Cardiac fibroblast (primary cell): ENCODE data around the gene CENPC.
"Not testable (repeated sequence)": the region's sequence is repeated elsewhere in the genome, so short reads cannot be mapped to it uniquely, and the experiment has no call there.

Experiments used
- DNase-seq, 2 donors: peaks; one replicate each; pipeline versions ENCODE4 v3.0.0 to v3.0.0-alpha.2; 2010; ENCODE audit warnings: low read depth in 2 of 2
- H3K4me3 ChIP-seq, 2 donors: replicated peaks in 1 of 2; 1 replicate in 1 of 2; 2 replicates in 1 of 2; pipeline ENCODE4 v1.5.1; 2011; ENCODE audit warnings: low read depth in 2 of 2, low read length in 2 of 2, mild to moderate bottlenecking in 2 of 2, moderate library complexity in 1 of 2
- CTCF ChIP-seq: IDR thresholded peaks from one replicate; pipeline ENCODE4 v1.5.1; 2011; ENCODE audit warnings: low read depth, mild to moderate bottlenecking, low read length, inconsistent platforms

CENPC gene

GRCh38 chr4:67535280-67535840 lies 9.9 kb downstream of the CENPC start:
- no peak overlapping the region for H3K4me3 ChIP-seq
- TF ChIP-seq CTCF, result no peak
- no peak for DNase-seq

GRCh38 chr4:67533112-67533511 lies 12.2 kb downstream of the CENPC start:
- DNase-seq, result no peak
- TF ChIP-seq CTCF, result no peak
- no peak overlapping the region for H3K4me3 ChIP-seq

DNA sequence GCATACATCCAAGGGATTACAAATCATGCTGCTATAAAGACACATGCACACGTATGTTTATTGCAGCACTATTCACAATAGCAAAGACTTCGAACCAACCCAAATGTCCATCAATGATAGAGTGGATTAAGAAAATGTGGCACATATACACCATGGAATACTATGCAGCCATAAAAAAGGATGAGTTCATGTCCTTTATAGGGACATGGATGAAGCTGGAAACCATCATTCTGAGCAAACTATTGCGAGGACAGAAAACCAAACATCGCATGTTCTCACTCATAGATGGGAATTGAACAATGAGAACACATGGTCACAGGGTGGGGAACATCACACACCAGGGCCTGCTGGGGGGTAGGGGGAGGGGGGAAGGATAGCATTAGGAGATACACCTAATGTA lies 12.9 kb downstream of the CENPC start:
- DNase-seq, result peak; percentile 19 to 37
- H3K4me3 ChIP-seq, result not testable (repeated sequence)

- DNase-seq, result peak in 1 of 2 donors; percentile 5
- no peak overlapping the region for H3K4me3 ChIP-seq
- no peak for TF ChIP-seq CTCF
These were observed 13.8 kb downstream of the CENPC start for GRCh38 chr4:67531379-67531962.

DNA sequence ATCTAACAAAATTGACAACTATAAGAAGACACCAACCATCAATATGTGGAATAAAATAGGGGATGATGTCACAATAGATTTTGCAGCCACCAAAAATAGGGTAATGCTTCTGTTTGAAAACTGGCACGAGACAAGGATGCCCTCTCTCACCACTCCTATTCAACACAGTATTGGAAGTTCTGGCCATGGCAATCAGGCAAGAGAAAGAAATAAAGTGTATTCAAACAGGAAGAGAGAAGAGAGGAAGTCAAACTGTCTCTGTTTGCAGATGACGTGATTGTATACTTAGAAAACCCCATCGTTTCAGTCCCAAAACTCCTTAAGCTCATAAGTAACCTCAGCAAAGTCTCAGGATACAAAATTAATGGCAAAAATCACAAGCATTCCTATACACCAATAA lies 21.2 kb downstream of the CENPC start:
- H3K4me3 ChIP-seq, DNase-seq: not testable (repeated sequence)

DNA sequence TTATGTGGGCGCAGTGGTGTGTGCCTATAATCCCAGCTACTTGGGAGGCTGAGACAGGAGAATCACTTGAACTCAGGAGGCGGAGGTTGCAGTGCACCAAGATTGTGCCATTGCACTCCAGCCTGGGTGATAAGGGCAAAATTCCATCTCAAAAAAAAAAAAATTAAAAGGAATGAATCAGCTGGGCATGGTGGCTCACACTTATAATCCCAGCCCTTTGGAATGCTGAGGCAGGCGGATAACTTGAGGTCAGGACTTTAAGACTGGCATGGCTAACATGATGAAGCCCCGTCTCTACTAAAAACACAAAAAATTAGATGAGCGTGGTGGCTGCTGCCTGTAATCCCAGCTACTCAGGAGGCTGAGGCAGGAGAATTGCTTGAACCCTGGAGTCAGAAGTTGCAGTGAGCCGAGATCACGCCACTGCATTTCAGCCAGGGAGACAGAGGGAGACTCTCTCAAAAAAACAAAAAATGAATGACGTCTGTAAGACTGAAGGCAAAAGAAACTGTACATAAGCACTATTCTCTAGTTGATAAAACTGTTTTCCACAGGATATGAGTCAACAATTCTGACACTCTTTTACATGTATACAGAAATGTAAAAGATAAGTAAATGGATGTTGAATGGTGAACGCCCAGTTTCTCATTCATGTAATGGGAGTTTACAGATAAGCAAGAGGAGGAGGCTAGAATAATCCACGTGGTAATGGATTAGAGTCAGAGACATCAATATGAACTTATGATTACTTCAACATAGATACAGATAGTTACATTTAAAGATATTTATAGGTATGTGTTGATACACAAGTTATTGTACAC lies 22.2 kb downstream of the CENPC start:
- no peak overlapping the region for H3K4me3 ChIP-seq
- peak; percentile 63 to 86 for DNase-seq
- TF ChIP-seq CTCF, result no peak

DNA sequence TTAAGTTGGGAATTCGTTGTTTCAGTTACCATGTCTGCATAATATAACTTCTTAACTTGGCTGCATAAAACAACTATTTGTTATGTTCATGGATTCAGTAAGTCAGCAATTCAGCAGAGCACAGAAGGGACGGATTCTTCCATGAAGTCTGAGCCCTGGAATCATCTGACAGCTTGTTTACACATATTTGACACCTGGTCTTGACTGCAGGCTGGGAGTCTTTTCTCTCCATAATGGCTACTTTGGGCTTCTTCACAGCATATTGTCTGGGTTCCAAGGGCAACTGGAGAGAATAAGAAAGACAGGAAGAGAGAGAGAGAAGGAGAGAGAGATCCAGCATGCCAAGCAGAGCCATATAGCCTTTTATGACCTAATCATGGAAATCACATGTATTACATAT lies 23.1 kb downstream of the CENPC start:
- no peak for TF ChIP-seq CTCF
- DNase-seq, result no peak
- H3K4me3 ChIP-seq, result no peak overlapping the region
